GM12864 (cell line): ENCODE data around the gene PCDHA5.

ENCODE experiments used
- DNase-seq: peaks from one replicate; pipeline ENCODE4 v3.0.0-alpha.2; 2011; ENCODE audit warnings: low read depth
- H3K4me3 ChIP-seq: 2 replicates; pipeline ENCODE4 v1.5.1; 2011; ENCODE audit warnings: mild to moderate bottlenecking, low read depth, low read length, control low read depth
- CTCF ChIP-seq: IDR thresholded peaks from 2 replicates; pipeline ENCODE4 v1.5.1; 2011; ENCODE audit warnings: low read depth, mild to moderate bottlenecking, moderate library complexity, low read length, control low read depth, inconsistent platforms; ENCODE audit errors: missing control alignments

PCDHA5 gene

GRCh38 chr5:140862441-140863295 is 41.3 kb downstream of the PCDHA5 start:
- no peak overlapping the region for H3K4me3 ChIP-seq
- DNase-seq: no peak
- no peak for TF ChIP-seq CTCF

- no peak for DNase-seq
- H3K4me3 ChIP-seq: no peak within 1 kb of the TSS
- no peak for TF ChIP-seq CTCF
These were observed 47.5 kb downstream of the PCDHA5 start, which contains the start of gene PCDHA11 for GRCh38 chr5:140868721-140869554. PCDHA11 (plus strand) TSS chr5:140868957; CDS start chr5:140869104, 147 bp downstream.

GRCh38 chr5:140869555-140869886 is 48.1 kb downstream of the PCDHA5 start:
- no peak overlapping the region for H3K4me3 ChIP-seq

GRCh38 chr5:140870221-140871201 is 49.1 kb downstream of the PCDHA5 start:
- H3K4me3 ChIP-seq: no peak overlapping the region
- TF ChIP-seq CTCF: no peak
- DNase-seq: no peak

More at GRCh38 chr5:140869555-140869886, 48.1 kb downstream of the PCDHA5 start:
- TF ChIP-seq CTCF: no peak
- no peak for DNase-seq
